GM18867 (cell line): ENCODE data around the gene TMEM170A.
"Not testable (repeated sequence)": the region's sequence is repeated elsewhere in the genome, so short reads cannot be mapped to it uniquely, and the experiment has no call there.

Source experiments
- ATAC-seq: cut with Tn5 transposase; IDR thresholded peaks from one replicate; pipeline ENCODE4 v1.9.1; 2021; ENCODE audit warnings: mild to moderate bottlenecking, moderate library complexity; ENCODE audit not compliant: unreplicated experiment

The TMEM170A gene, protein sequence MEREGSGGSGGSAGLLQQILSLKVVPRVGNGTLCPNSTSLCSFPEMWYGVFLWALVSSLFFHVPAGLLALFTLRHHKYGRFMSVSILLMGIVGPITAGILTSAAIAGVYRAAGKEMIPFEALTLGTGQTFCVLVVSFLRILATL

DNA sequence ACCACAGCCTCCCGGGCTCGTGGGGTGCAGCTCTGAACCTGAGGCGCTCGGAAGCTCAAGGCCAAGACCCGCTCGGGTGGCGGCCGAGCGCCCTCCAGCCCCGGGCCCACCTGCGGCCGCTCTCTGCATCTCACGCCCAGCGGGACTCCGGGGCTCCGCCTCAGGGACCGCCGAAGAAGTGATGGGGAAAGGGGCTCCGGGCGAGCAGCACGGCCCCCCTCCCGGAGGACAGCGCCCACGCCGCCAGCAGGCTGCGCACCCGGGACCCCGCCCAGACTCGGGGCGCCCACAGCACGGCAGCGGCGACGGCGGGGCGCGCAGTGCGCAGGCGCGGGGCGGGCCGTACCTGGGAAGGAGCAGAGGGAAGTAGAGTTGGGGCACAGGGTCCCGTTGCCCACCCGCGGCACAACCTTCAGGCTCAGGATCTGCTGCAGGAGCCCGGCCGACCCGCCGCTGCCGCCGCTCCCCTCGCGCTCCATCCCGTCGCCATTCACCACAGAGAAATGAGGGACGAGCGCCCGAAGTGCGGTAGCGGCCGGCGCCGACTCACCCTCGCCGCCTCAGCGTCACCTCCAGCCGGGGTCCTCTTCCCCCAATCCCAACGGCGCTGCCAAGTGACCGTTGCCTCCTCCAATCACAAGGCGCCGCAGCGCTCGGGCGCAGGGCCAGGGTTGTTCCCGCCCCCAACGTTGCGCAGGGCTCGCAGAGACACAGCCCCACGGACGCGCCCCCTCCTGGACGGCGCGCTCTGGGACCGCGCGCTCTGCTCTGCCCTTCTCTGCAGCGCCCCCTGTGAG is at the start of gene TMEM170A:
TMEM170A (minus strand) TSS at position 568 of the 797 bp plus-strand sequence; CDS start at position 479, 89 bp downstream.
- ATAC-seq = peak; percentile 90

DNA sequence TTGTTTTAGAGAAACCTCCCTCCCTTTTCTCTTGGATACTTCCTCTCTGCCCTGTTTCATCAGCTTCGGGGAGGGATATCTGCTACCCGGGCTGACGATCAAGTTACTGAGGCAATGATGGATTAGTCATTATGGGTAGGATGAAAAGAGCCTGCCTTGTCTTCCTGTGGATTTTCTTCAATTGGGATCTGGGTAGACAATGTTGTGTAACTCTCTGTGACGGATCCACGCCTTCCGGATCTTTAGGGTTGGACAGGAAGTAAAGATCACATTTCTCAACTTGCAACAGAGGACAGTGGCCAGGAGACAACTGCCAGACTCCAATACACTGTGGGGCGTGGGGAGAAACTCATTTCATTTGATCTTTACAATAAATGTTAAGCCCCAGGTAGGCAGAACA is 42.1 kb upstream of the TMEM170A start:
- no peak for ATAC-seq

DNA sequence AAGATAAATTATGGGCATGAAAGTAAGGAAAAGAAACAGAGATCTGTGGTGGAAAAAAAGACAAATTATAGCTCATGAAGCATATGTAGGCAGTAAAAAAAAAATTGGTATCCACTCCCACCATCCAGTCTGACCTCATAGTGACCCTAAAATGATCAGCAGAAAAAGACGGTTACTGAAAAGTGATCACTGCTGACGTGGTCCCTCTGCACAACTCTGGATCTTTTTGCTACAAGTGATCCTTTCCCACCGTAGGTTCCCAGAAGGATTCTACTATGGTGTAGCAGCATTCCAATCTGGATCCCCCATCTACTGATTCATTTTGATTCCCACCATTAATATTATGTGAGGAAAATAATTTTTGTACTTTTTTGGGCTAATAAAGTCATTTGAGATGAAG is 41.6 kb upstream of the TMEM170A start:
- no peak for ATAC-seq

DNA sequence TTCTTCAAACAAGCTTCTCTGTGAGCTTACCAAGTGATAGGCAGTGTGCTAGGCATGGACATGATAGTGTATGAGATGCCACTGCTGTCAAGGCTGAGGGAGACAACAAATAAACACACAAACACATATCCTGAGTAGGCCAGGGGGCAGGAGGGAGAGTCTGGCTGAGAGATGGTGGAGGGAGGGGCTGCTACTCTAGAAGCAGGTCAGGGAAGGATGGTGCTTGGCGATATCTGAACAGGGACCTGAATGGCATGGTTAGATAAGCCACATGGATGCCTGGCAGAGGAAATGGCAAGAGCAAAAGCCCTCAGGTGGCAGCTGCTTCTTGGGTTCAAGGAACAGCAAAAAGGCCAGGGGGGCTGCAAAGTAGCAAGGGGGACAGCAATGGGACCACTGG is 39.3 kb upstream of the TMEM170A start:
- no peak for ATAC-seq

DNA sequence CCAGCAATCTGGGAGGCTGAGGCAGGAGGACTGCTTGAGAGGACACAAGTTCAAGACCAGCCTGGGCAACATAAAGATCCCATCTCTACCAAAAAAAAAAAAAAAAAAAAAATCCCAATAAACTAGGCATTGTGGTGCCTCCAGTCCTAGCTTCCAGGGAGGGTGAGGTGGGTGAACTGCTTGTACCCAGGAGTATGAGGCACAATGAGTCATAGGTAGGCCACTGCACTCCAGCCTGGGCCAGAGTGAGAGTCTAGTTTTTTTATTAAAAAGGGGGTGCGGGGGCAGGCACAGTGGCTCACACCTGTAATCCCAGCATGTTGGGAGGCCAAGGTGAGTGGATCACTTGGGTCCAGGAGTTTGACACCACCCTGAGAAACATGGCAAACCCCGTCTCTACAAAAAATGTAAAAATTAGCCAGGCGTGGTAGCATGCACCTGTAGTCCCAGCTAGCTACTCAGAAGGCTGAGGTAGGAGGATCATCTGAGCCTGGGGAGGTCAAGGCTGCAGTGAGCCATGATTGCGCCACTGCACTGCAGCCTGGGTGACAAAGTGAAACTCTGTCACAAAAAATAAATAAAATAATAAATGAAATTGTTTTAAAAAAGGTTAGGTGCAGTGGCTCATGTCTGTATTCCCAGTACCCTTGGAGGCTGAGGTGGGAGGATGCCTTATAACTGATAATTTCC is 38.6 kb upstream of the TMEM170A start:
- ATAC-seq = no peak

DNA sequence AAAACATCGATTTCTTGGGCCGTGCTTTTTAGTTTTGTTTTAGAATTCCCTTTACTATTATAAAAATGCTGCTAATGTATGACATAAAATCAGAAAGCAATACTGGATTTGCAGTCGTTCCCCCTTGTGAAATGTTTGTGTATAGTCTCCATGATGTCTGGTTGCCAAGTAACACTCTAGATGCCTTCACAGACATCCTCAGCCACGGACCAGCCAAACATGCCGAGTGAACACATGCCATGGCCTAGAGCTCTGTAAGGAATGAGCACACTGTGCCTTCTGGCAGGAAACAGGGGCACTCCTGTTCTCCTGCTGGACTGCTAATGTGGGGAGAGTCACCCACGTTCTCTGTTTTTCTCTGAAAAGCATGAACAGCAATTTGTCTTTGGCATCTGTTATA is 37.3 kb upstream of the TMEM170A start:
- not testable (repeated sequence) for ATAC-seq

DNA sequence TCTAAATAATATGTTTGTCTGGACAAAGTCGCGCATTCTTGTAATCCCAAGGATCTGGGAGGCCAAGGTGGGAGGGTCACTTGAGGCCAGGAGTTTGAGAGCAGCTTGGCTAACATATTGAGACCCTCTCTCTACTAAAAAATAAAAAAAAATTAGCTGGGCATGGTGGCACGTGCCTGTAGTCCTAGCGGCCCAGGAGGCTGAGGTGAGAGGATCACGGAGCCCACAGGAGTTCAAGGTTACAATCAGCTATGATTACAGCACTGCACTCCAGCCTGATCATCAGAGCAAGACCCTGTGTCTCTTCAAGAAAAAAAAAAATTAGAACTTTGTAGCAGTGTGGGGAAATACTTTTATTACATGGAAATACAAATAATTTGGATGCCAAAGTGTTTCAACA is 36.9 kb upstream of the TMEM170A start:
- no peak for ATAC-seq

DNA sequence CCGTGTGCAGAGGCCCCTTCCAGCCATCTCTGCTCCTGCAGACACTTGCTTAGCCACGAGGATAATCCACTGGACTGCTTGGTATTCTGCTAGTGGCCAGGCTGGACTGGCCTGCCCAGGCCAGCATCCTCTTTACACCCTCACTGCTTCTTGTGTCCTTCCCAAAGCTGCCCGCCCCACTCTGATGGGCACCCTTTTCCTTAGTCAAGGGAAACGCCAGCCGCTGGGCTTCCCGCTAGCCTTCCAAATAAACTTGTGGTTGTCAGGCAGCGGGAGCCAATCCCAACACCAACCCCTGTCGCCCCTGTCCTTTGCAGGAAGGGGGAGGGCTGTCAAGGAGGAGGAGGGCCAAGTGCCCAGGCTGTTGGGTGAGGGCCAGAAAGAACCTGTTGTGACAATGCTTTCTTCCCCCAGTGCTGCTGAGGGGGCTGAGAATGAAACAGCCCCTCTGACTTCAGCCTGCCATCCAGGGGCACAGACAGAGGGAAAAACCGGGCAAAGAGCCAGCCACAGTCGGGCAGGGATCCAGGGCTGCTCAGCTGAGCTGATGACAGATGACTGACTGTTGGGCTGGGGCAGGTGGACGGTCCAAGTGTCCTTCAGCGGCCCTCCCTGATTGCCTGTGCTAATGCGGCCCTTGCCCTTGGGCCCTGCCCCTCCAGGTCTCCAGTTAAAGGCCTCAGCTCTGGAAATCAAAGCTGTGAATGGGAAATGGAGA is 34.3 kb upstream of the TMEM170A start:
- not testable (repeated sequence) for ATAC-seq

DNA sequence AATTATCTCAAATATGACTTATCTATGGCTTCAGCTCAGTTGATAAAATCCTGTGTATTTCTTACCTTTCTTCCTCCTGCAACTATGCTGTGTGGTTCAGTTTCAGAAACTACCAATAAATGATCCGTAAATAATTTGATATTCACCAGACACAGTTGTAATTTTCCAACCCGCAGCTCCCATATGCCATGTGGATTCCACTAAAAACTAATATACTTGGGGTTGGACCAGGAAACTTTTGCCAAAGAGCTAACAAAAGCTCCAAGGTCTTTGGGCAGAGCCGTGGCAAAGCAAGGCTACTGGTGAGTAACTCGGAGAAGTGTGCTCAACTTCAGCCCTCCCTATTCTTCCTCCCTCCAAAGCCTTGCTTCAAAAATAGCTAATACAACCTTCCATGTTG is 33.1 kb upstream of the TMEM170A start:
- ATAC-seq = no peak

DNA sequence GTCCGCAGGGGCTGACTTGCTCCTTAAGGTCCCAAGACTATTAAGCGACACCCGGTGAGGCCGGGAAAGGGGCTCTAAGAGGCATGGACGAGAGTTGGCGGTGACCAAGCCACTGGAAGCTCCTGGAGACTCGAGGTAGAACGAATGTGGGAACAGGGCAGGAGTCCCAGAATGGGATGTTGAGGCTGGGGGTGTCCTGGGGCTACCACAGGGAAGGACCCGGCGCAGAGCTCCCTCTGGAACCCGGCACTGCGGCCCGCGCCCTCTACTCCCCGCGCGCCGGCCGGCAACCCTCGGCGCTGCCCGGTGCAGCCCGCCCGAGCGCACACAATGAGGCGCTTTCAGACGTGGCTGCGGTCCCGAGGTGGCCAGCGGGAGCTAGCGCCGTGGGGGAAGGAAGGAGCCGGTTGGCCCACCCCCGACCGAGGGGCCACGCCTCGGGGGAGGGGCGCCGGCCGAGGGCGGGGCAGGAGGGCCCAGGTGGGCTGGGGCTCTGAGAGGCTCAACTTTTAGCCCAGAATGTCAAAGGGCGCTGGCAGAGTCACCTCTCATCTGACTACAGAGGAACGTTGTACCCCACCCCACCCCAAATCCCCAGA is 30.7 kb upstream of the TMEM170A start, which contains the start of gene CHST6:
CHST6 (minus strand) TSS at position 366 of the 599 bp plus-strand sequence. CDS start 15,613 bp downstream, outside the sequence.
- ATAC-seq = peak; percentile 56

DNA sequence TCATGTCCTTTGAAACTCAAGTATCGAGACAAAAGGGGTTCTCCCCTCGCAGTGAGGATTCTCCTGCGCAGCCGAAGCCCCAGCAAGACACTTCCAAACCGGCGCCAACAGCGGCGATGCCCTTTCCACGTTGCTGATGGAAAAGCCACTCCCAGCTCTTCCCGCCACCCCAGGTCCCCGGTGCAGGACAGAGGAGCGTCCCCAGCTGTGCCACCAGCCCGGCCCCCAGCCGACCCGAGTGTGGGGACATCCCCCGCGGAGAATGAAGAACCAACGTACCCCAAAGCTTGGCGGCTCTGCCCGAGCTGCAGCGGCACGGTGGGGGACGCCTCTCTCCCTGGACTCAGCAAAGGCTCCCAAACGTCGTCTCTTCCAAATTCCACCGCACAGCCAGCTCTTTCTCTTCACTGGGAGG is 30.2 kb upstream of the TMEM170A start:
- ATAC-seq = no peak

DNA sequence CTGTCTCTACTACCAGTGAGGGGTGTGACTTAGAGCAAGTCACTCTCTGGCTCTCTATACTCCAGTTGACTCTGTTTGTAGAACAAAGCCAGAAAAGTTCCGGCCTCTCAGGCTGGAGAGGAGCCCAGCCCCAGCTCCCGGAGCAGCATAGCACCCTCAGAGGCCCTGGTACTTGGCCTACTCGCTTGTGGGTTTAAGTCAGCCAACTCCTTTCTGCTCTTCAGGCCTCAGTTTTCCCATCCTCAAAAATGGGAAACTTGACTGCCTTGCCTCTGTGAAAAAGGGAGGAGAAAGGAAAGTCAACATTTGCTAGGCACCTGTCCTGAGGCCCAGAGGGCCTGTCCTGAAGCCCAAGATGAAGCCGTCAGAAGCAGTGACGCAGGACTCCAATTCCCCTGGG is 29.7 kb upstream of the TMEM170A start:
- ATAC-seq = no peak

DNA sequence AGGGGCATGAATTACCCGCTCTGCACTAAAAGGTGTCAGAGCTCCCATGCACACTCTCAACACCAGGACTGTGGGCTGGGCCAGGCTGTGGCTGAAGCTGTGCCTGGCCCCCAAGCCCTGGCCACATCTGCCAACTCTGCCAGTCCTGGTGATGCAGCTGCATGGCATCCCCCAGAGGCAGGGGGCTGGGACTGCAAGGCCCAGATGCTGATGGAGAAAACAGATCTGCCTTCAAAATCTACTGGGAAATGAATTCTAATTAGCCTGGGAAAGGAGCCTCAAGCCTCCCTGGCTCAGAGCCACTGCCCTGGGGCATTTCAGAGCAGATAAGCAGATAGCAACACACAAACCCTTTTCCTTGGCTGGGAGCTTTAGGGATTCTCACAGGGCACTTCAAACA is 27.4 kb upstream of the TMEM170A start:
- no peak for ATAC-seq

DNA sequence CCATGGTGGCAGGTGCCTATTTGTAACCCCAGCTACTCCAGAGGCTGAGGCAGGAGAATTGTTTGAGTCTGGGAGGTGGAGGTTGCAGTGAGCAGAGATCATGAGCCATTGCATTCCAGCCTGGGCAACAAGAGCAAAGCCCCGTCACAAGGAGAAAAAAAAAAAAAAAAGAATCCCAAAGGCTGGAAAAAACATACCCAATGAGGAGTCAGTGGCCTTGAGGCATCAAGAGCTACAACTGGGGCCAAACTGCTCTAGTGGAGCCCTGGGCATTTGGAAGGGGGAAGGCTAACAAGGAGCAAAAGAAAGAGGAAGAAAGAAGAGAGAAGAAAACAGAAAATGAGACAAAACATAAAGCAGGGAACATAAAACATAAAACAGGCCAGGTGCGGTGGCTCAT is 23.8 kb upstream of the TMEM170A start:
- ATAC-seq = no peak

DNA sequence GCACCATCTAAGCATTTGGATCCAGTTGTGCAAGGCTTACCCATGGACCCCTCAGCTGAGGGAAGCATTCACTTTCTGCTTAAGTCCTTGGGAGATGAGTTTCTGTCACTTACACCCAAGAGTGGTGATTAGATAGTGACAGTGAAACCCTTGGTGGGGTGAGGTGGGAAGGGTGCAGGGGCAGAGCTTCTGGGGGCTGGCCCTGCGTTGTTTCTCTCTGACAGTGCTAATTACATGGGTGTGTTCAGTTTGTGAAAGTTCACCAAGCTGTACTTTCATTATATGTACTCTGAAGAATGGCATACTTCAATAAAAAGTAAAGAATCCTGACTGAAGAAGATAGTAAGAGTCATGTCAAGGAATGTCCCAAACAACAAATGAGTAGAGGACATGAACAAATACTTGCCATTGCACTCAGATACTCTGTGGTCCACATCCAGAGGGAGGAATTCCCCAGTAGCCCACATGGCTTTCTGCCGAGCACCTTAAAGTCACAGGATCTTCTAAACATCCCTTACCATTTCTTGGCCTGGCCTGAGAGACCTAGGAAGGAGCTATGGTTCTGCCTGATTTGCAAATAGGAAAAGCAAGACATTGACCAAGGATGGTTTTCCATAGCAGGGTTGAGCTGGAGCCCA is 22.3 kb upstream of the TMEM170A start:
- ATAC-seq = peak; percentile 66

DNA sequence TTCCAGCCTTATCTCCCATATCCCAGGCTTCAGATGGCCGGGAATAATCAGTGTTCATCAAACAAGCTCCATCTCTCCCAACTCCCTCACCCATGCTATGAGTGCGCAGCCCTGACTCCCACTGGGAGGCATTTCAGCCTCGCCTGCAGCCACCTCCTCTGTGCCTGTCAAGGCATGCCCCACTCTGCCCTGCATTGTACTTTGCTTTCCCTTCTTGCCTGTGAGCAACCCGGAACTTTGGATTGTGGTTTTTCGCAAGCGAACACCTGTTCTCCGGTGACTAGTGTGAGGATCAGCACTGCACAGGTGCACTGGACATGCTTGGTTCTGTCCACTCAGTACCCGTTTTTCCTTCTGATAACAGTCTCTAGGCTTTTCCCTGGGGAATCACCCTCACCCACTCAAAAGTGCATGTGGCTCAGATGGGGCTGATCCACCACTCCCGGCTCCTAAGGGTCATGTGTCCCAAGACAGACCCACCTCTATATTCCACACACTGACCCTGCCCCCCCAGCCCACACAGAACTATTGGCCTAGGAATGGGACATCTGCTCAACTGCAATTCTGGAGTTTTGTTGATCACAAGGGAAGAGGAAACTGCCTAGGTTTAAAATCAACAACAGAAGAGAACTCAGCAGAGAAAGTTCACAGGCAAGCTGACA is 21.7 kb upstream of the TMEM170A start:
- no peak for ATAC-seq

DNA sequence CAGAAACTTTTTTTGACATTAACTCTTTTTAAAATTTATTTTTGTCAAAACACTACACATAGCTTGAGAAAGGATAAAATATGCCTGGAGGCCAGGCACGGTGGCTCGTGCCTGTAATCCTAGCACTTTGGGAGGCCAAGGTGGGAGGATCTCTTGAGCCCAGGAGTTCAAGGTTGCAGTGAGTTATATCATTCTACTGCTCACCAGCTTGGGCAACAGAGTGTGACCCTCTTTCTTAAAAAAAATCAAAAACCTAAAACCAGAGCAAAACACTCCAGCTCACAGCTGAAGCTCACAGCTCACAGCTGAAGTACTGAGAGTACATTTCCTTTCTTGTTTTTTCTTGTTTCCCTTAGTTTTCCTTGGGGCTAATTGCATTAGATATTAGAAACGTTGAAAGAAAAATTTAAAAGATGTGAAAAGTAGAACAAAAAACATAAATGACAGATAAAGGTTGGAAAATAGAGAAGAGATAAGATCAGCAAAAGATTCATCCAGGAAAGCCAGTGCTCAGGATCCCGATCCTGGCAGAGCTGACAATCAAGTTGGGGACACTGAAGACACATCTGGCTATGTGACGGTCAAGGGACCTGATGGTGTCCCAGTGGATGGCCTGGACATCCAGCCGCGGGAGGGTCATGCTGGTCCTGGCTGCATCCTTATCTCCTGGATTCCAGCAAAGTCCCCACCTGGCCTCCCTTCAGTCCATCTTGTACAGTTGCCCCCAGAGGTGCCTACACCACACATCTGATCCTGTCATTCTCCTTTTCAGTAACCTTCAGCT is 20.9 kb upstream of the TMEM170A start:
- no peak for ATAC-seq

DNA sequence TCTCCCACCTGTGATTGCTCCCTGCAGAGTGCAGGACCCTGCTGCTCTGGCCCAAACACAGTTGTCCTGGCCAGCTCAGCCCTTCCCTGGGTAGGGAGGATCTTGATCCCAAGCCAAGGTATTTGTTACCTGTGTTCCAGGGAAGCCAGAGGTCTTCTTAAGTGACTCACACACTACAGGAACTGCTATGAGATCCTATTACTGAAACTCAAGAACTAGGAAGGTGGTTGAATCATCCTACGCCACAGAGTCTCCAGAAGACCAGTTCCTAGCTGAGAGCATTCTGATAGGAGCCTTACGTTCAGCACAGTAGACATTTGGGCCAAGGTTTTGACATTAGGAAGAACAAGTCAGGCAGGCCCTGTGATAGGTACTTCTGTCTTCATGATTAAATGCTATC is 18.7 kb upstream of the TMEM170A start:
- no peak for ATAC-seq
